K562 (cell line): ENCODE measurements around the gene INVS. TPM values are rescaled to one million over a fixed set of nuclear protein-coding genes. Genes with fewer than 3 reads are reported as not detected.
A peak's percentile ranks its signal among the peaks of the same experiment; 100 is the strongest.

Experiments
- ATAC-seq: fragments of 200-7000 bp; cut with Tn5 transposase; 3 replicates; pipeline ENCODE4 v1.9.1; 2020; ENCODE audit warnings: moderate library complexity
- BruUV-seq: library from RNA; stranded (reverse); fragments of 400-500 nt; replicated peaks from 2 replicates; lab custom pipeline; 2021; lab: Mats Ljungman, UMichigan
- CTCF ChIA-PET: fragments of 300-600 bp; formaldehyde crosslinking; extraction: SDS; loops from one replicate; lab custom pipeline; 2021; ENCODE audit warnings: low intra/inter-chr PET ratio; lab: Yijun Ruan, JAX
- POLR2A ChIA-PET: fragments of 300-600, 350-650 bp; sonication (Branson Sonifier 250); formaldehyde crosslinking; extraction: SDS; loops from one replicate; lab custom pipeline; 2021; ENCODE audit warnings: antibody characterized with exemption, inconsistent platforms; lab: Yijun Ruan, JAX
- DNase-seq, 4 experiments: peaks; one replicate each; pipeline versions ENCODE4 v3.0.0 to v3.0.0-alpha.2; 2011 to 2018; ENCODE audit warnings: low spot score in 3 of 4, mixed read lengths in 3 of 4; ENCODE audit errors: extremely low read depth in 1 of 4
- FAIRE-seq: peaks from 2 replicates; lab custom pipeline; 2011; peaks lifted over from hg19 to GRCh38; lab: Jason Lieb, UNC
- H2AFZ ChIP-seq: 2 replicates; pipeline ENCODE4 v1.6.0; 2011; ENCODE audit warnings: low read depth, low read length, control low read depth, inconsistent platforms
- H3K27ac ChIP-seq: fragments of 200-600 bp; 3 replicates; pipeline ENCODE4 v1.8.0; 2011; ENCODE audit warnings: low read depth, mild to moderate bottlenecking, control low read depth, inconsistent platforms, low read length, moderate library complexity, mixed read lengths; ENCODE audit errors: extremely low read depth
- H3K27me3 ChIP-seq, 2 experiments: fragments of 300-600 bp in 1 of 2; 2 replicates in 1 of 2; 3 replicates in 1 of 2; pipeline versions ENCODE4 v1.6.0 to v1.8.0; 2011; ENCODE audit warnings: inconsistent platforms in 2 of 2, low read length in 2 of 2, mild to moderate bottlenecking in 1 of 2, mixed read lengths in 1 of 2, moderate library complexity in 1 of 2; ENCODE audit not compliant: control insufficient read depth in 2 of 2, insufficient read depth in 2 of 2
- H3K36me3 ChIP-seq: fragments of 300-600 bp; 3 replicates; pipeline ENCODE4 v1.8.0; 2011; ENCODE audit warnings: mild to moderate bottlenecking, low read length, inconsistent platforms; ENCODE audit not compliant: control insufficient read depth, insufficient read depth
- H3K4me1 ChIP-seq, 2 experiments: fragments of 200-600 bp in 1 of 2; replicated peaks in 1 of 2; 2 replicates in 1 of 2; 3 replicates in 1 of 2; pipeline versions ENCODE4 v1.5.1 to v1.8.0; 2011; ENCODE audit warnings: inconsistent platforms in 2 of 2, low read length in 2 of 2, mild to moderate bottlenecking in 1 of 2, mixed read lengths in 1 of 2, moderate library complexity in 1 of 2; ENCODE audit not compliant: control insufficient read depth in 2 of 2, insufficient read depth in 2 of 2
- H3K4me2 ChIP-seq: 2 replicates; pipeline ENCODE4 v1.6.1; 2011; ENCODE audit warnings: low read length, control low read depth, inconsistent platforms, mixed read lengths; ENCODE audit not compliant: insufficient read depth
- H3K4me3 ChIP-seq: fragments of 200-600 bp; sonication (generic), shearing (Covaris generic); 2 replicates; pipeline ENCODE4 v1.5.1; 2016; ENCODE audit warnings: control low read depth, inconsistent platforms
- H3K79me2 ChIP-seq: fragments of 200-600 bp; 3 replicates; pipeline ENCODE4 v1.8.0; 2011; ENCODE audit warnings: low read length, inconsistent platforms; ENCODE audit not compliant: control insufficient read depth, insufficient read depth
- H3K9ac ChIP-seq, 2 experiments: 2 replicates each; pipeline versions ENCODE4 v1.6.0 to v1.6.1; 2011; ENCODE audit warnings: low read depth in 2 of 2, low read length in 2 of 2, control low read depth in 1 of 2, inconsistent platforms in 1 of 2, mild to moderate bottlenecking in 1 of 2, mixed read lengths in 1 of 2; ENCODE audit not compliant: insufficient read depth in 1 of 2
- H3K9me1 ChIP-seq: one replicate; pipeline ENCODE4 v1.6.0; 2011; ENCODE audit warnings: inconsistent platforms, mild to moderate bottlenecking, low read length, moderate library complexity; ENCODE audit not compliant: control insufficient read depth, insufficient read depth
- H3K9me3 ChIP-seq: replicated peaks from 2 replicates; pipeline ENCODE4 v1.5.1; 2011; ENCODE audit warnings: low read depth, low read length, inconsistent platforms; ENCODE audit not compliant: control insufficient read depth, insufficient read depth
- H4K20me1 ChIP-seq: replicated peaks from 2 replicates; pipeline ENCODE4 v1.6.1; 2011; ENCODE audit warnings: low read length, inconsistent platforms, mixed read lengths; ENCODE audit not compliant: control insufficient read depth, insufficient read depth
- CTBP1 ChIP-seq: fragments of 450-650 bp; IDR thresholded peaks from 2 replicates; pipeline ENCODE4 v1.6.1; 2016; ENCODE audit warnings: borderline replicate concordance
- HEY1 ChIP-seq: fragments of 250-450 bp; sonication (Bioruptor Pico); IDR thresholded peaks from 2 replicates; pipeline ENCODE4 v1.5.0; 2020; ENCODE audit warnings: mild to moderate bottlenecking, moderate library complexity, borderline replicate concordance
- MEF2D ChIP-seq: conservative IDR thresholded peaks from 2 replicates; pipeline ENCODE4 v1.6.1; 2016; ENCODE audit warnings: low read depth, missing genetic modification characterization, missing compliant biosample characterization
- NFIC ChIP-seq: fragments of 450-650 bp; IDR thresholded peaks from 2 replicates; pipeline ENCODE4 v1.6.1; 2017; ENCODE audit warnings: mild to moderate bottlenecking, inconsistent platforms
- NR2C1 ChIP-seq, 2 experiments: fragments of 450-650 bp; IDR thresholded peaks; 2 replicates each; pipeline ENCODE4 v1.6.1; 2017; ENCODE audit warnings: mild to moderate bottlenecking in 2 of 2, antibody characterized with exemption in 1 of 2, inconsistent platforms in 1 of 2, missing compliant biosample characterization in 1 of 2, missing genetic modification characterization in 1 of 2
- POU5F1 ChIP-seq: fragments of 150-350 bp; IDR thresholded peaks from 2 replicates; pipeline ENCODE4 v1.6.1; 2014; ENCODE audit warnings: borderline replicate concordance, low read length, low read depth, mild to moderate bottlenecking; ENCODE audit not compliant: partially characterized antibody
- RBM25 ChIP-seq: fragments of 200-400 bp; formaldehyde crosslinking; IDR thresholded peaks from 2 replicates; pipeline ENCODE4 v1.6.1; 2018; ENCODE audit warnings: low read length, low read depth, moderate library complexity; ENCODE audit not compliant: severe bottlenecking
- SAFB ChIP-seq: fragments of 200-400 bp; formaldehyde crosslinking; IDR thresholded peaks from 2 replicates; pipeline ENCODE4 v1.6.1; 2017; ENCODE audit warnings: low read depth, low read length, borderline replicate concordance
- ZFP30 ChIP-seq: fragments of 250-450 bp; sonication (Bioruptor Pico); IDR thresholded peaks from 2 replicates; pipeline ENCODE4 v1.8.0; 2022; ENCODE audit warnings: moderate library complexity, mild to moderate bottlenecking, inconsistent platforms, borderline replicate concordance
- ZNF3 ChIP-seq: fragments of 250-450 bp; sonication (Bioruptor Pico); IDR thresholded peaks from 2 replicates; pipeline ENCODE4 v1.5.0; 2021; ENCODE audit warnings: mild to moderate bottlenecking, moderate library complexity
- ZSCAN32 ChIP-seq: fragments of 450-650 bp; formaldehyde crosslinking; IDR thresholded peaks from 2 replicates; pipeline ENCODE4 v1.4.0; 2020; ENCODE audit warnings: mild to moderate bottlenecking, moderate library complexity
- WGBS: fragments of 100-300 bp; shearing (Covaris generic); methylation state at CpG from one replicate; pipeline ENCODE4 v1.1.6; 2016; ENCODE audit warnings: low coverage, mixed read lengths; ENCODE audit not compliant: insufficient coverage; ENCODE audit errors: missing lambda C conversion rate; 5-methylcytosine and 5-hydroxymethylcytosine counted together
- in situ Hi-C: fragments of 300-500 bp; cut with MboI; formaldehyde crosslinking; loops from 4 replicates; pipeline ENCODE4 v1.15.0; 2018; ENCODE audit warnings: inconsistent platforms, mixed read lengths
- intact Hi-C: fragments of 100-400 bp; cut with micrococcal nuclease; formaldehyde crosslinking; loops from 2 replicates; pipeline ENCODE4 v1.14.2; 2022
- polyA plus RNA-seq, 8 experiments: library from polyadenylated mRNA; depleted of rRNA in 4 of 8; stranded (reverse) in 5 of 8; unstranded in 3 of 8; fragments of >200 nt; fragmentation: Nextera tagmentation in 2 of 8; fragmentation: Illumina TruSeq in 1 of 8; extraction: Ambion mirVana in 2 of 8; extraction: Trizol in 1 of 8; gene quantifications; 2 replicates each; pipeline versions ENCODE4 v1.2.1 to v1.2.3, GENCODE V29; 2011 to 2014; ENCODE audit warnings: inconsistent platforms in 1 of 8, missing spikeins in 1 of 8
- total RNA-seq, 7 experiments: library from RNA; depleted of rRNA in 6 of 7; stranded (reverse); fragments of >200 nt in 6 of 7; fragmentation: Illumina TruSeq in 2 of 7; extraction: Trizol in 2 of 7; gene quantifications; 2 replicates each; pipeline versions ENCODE4 v1.2.1 to v1.2.3, GENCODE V29; 2011 to 2021; ENCODE audit warnings: low replicate concordance in 1 of 7

INVS gene
- total and polyA plus RNA-seq, 9 of the 15 experiments (the other 6 are each of a cell fraction or from before 2014, with no cell fraction given): 0.77 to 18.5 (median 10.0) TPM

DNA sequence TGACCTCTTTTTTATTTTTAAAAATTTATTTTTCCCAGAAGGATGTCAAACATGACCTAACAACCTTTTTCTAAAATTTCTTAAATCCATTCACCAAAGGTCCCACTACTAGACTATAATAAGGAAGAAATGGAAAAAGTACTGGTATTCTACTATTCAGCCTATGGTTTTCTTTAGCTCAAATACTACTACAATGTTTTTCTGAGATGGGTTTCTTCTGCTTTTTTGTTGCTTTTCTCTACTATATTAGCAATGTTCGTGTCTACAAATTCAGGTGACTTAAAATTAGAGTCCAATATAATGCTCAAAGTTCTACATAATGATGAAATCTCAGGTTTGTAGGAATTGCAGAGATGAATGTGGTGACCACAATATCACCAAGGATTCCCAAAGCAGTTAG lies 8.2 kb upstream of the INVS start:
- WGBS: 86% methylated on average over 1 of the region's 1 CpG
- Histone ChIP-seq H3K4me3 (no peak overlapping the region), H3K9ac (no peak overlapping the region), H2AFZ (no peak overlapping the region), H4K20me1 (no peaks in the 10 kb centered on the region)
- no peak for FAIRE-seq
- intact Hi-C loops: loop anchor here (10.0 kb wide), 1 partner anchor 266 kb away; the partner anchor contains the start of gene NR4A3
- TF ChIP-seq ZNF3 (CRISPR knock-in tag): peak; percentile 80
- no peak for TF ChIP-seq NFIC
- TF ChIP-seq SAFB: no peak
- TF ChIP-seq RBM25: peak; percentile 28
- TF ChIP-seq, all 486 proteins: peak for 2
- H3K9me1 ChIP-seq: no peaks in the 10 kb centered on the region
- H3K79me2 ChIP-seq: peaks cover 94% of the 10 kb centered on the region
- H3K27ac ChIP-seq: no peak overlapping the region
- ATAC-seq (no peak), DNase-seq (no peak)
- ChIA-PET CTCF (no interaction called here), POLR2A (no interaction called here)
- no peaks in the 10 kb centered on the region for H3K27me3 ChIP-seq
- H3K36me3 ChIP-seq: 0 out of 3 replicates have a peak, but pooled peaks cover 3% of the 10 kb centered on the region
- peaks cover 2% of the 10 kb centered on the region; the same call in 1 of the 2 replicates for H3K9me3 ChIP-seq
- in situ Hi-C loops: no loop called here
- H3K4me2 ChIP-seq: no peak overlapping the region
- peaks cover 8 to 11% of the 10 kb centered on the region in 2 experiments; a peak in 3 of 5 replicates for H3K4me1 ChIP-seq
- no TSS peak for BruUV-seq

DNA sequence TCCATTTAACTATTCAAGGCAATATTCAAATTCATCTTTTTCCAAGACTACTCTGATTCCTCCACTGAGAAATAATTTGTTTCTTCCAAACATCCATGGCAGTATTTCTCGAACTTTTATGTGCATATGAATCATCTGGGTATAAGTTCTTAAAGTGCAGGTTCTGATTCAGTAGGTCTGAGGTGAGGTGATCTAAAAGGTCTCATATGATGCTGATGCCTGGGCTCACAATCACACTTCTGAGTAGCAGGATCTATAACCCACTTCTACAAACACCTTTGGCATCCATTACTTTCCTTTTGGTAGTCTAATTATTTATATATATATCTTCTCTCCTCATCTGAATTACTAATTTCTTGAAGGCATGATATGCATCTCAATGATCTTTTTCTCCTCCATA lies 7.4 kb upstream of the INVS start:
- Histone ChIP-seq H3K27ac (no peak overlapping the region), H3K9ac (no peak overlapping the region), H3K79me2 (peaks cover 94% of the 10 kb centered on the region), H3K4me2 (no peak overlapping the region), H3K9me3 (peaks cover 1% of the 10 kb centered on the region; the same call in 1 of the 2 replicates), H3K27me3 (no peaks in the 10 kb centered on the region), H3K9me1 (no peaks in the 10 kb centered on the region), H3K36me3 (0 out of 3 replicates have a peak, but pooled peaks cover 3% of the 10 kb centered on the region), H3K4me3 (no peak overlapping the region), H4K20me1 (no peaks in the 10 kb centered on the region), H3K4me1 (peaks cover 7 to 17% of the 10 kb centered on the region in 2 experiments; a peak in 3 of 5 replicates), H2AFZ (no peak overlapping the region)
- intact Hi-C loops: loop anchor here (10.0 kb wide), 1 partner anchor 267 kb away; the partner anchor contains the start of gene NR4A3
- FAIRE-seq (no peak), ATAC-seq (no peak), DNase-seq (no peak)
- ChIA-PET CTCF (no interaction called here), POLR2A (no interaction called here)
- no TSS peak for BruUV-seq
- in situ Hi-C loops: no loop called here
- WGBS: 25% methylated on average over 1 of the region's 1 CpG
- TF ChIP-seq CTBP1: no peak
- no peak for TF ChIP-seq POU5F1
- no peak for TF ChIP-seq HEY1
- TF ChIP-seq ZFP30: no peak
- TF ChIP-seq ZSCAN32: no peak
- TF ChIP-seq MEF2D: no peak
- no peak for TF ChIP-seq NR2C1 (IDR thresholded peaks at IDR 0.05)
- no peak for TF ChIP-seq NR2C1 (tag; IDR thresholded peaks at IDR 0.05)
